GM12873 (cell line): ENCODE data around the gene CSMD2.

Source experiments
- TF ChIP-seq, protein P1 (sequence below): IDR thresholded peaks from 2 replicates; pipeline ENCODE4 v1.5.1; 2012; ENCODE audit warnings: low read depth, mild to moderate bottlenecking, moderate library complexity, low read length, control low read depth; ENCODE audit not compliant: insufficient read depth; ENCODE audit errors: missing control alignments

Gene CSMD2

GRCh38 chr1:33823401-33823800 is 341.6 kb downstream of the CSMD2 start:
- TF ChIP-seq, protein P1, sequence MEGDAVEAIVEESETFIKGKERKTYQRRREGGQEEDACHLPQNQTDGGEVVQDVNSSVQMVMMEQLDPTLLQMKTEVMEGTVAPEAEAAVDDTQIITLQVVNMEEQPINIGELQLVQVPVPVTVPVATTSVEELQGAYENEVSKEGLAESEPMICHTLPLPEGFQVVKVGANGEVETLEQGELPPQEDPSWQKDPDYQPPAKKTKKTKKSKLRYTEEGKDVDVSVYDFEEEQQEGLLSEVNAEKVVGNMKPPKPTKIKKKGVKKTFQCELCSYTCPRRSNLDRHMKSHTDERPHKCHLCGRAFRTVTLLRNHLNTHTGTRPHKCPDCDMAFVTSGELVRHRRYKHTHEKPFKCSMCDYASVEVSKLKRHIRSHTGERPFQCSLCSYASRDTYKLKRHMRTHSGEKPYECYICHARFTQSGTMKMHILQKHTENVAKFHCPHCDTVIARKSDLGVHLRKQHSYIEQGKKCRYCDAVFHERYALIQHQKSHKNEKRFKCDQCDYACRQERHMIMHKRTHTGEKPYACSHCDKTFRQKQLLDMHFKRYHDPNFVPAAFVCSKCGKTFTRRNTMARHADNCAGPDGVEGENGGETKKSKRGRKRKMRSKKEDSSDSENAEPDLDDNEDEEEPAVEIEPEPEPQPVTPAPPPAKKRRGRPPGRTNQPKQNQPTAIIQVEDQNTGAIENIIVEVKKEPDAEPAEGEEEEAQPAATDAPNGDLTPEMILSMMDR: no peak

DNA sequence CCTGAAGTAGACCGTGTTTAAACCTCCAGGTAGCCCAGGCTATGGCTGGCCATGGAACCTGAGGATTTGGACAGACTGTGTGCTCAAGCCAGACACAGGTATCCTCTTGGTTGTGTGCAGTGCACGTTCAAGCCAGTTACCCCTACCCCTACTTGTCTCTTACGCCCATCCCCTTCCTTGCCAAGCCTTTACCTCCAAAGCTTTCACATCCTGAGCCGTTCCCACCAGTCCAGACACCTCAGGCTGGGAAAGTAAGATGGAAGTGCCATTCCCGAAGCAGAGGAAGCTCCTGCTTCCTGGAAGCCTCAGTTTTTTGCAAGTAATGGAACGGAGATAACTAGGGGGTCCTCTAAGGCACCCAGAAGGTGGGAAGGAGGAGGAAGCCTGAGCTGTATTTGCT is 342.6 kb downstream of the CSMD2 start:
- TF ChIP-seq, protein P1: no peak

DNA sequence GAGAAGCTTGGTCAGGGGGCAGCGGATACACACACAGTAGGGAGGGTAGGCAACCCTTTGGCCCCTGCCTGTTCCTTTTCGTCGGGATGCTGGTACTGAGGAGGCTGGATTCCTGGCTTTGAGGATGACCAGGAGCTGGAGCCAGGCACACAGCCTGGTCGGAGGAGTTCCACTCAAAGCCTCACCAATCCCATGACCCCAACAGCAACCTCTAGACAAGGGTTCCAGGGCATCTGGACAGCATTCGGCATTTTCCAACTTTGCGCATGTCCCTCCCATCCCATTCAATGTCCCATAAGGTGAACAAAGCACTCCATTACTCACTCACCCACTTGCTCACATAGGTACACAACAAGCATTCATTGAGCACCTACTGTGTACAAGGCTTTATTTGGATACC is 343.7 kb downstream of the CSMD2 start:
- TF ChIP-seq, protein P1: no peak

DNA sequence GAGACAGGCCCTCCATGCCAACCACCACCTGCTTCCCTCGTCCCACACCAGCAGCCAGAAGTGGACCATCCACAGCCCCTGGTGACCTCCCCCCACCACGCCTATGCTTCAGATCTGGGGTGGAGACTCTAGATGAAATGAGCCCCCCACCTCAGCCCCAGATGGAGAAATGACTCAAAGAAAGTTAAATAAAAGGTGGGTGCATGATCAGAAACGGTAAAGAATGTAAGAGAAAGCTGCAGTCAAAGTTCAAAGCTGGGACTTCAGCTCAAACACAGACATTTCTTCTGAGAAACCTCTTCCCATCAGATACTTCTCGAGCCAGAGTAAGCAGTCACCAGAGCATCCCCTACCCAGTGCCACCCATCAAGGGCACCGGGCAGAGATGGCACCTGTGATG is 344.2 kb downstream of the CSMD2 start:
- TF ChIP-seq, protein P1: no peak

DNA sequence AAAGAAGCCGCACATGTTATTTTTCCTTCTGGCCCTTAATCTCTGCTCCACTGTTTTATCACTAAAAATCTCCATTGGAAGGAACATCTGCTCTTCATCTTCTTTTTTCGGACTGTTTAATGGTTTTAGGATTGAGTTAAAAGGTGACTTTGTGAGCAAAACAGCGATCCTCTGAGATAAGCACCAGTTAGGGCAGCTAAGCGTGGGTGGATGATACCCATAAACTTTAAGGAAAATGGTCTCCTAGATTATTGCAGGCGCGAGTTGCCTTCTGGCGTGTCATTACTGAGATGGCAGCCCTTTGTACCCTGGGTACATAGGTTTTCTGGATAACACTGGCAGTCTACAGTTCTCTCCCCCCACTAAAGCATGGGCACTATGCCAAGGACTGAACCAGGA is 345.1 kb downstream of the CSMD2 start:
- TF ChIP-seq, protein P1: no peak

- TF ChIP-seq, protein P1: no peak
These were observed 345.6 kb downstream of the CSMD2 start for GRCh38 chr1:33819290-33819912.

GRCh38 chr1:33818071-33818470 is 347.0 kb downstream of the CSMD2 start:
- TF ChIP-seq, protein P1: no peak
